ENCODE measurements around the gene BMPR2. TPM values are rescaled to one million over a fixed set of nuclear protein-coding genes. Genes with fewer than 3 reads are reported as not detected.

The BMPR2 gene
- total RNA-seq, 1 experiment from 2014 or later = 12.8 TPM

Other genes starting within 250 kb of the BMPR2 start
- 130 TPM for gene SUMO1, start 137.7 kb upstream of the BMPR2 start, total RNA-seq (2021; ENCODE audit: unreplicated experiment)
- 136 TPM for gene NOP58, start 110.6 kb upstream of the BMPR2 start, total RNA-seq (2021; ENCODE audit: unreplicated experiment)

Data from HCT116 (cell line).